ENCODE data around the gene CDIPT. TPM values are rescaled to one million over a fixed set of nuclear protein-coding genes. Genes with fewer than 3 reads are reported as not detected.
"Not testable (repeated sequence)": the region's sequence is repeated elsewhere in the genome, so short reads cannot be mapped to it uniquely, and the experiment has no call there.

CDIPT gene
- total RNA-seq, 4 donors from 2014 or later, result 80.0 to 121 (median 94.8) TPM

DNA sequence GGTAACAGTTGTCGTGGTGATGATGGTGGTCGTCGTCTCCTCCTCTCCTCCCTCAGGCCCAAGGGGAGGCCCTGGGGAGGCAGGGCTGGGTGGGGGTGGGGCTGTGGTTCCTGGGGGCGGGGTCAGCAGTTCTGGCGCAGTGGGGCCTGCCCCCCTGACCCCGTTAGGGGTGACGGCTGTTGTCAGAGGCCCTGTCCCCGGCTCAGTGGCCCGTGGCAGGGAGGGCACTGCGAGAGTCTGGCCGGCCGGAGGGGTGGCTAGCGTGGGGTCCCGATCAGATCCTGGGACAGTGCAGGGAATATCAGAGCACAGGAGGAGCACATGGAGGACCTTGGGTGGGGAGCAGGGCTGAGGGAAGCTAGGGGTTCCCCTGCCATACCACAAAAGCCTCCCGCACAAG is 33.8 kb upstream of the CDIPT start:
- peaks cover 0 to 32% of the 10 kb centered on the region in 2 donors for H3K27me3 ChIP-seq
- no peak for DNase-seq (ENCODE audit: low spot score in 2 of 2)
- 29 to 35% methylated on average over 13 to 15 of the region's 15 CpGs for WGBS, 2 donors

DNA sequence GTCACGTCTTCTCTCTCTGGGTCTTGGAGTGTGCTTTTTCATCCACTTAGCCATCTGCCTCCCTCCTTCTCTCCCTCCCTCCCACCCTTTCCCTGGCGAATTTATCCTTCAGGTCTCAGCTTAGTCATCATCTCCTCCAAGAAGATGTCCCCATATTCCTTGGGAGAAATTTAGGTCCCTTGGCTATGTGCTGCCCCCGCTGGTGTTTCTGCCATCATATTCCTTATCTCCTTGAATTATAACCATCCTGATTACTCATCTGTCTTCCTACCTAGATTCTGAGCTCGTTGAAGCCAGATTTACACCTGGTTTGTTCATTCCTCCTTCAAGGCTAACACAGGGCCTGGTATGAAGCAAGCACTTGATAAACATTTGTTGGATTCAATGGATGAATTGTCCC is 31.3 kb upstream of the CDIPT start:
- H3K9me3 ChIP-seq, result no peaks in the 10 kb centered on the region
- DNase-seq (ENCODE audit: low spot score in 2 of 2), result no peak
- H3K27me3 ChIP-seq, result peaks cover 0 to 32% of the 10 kb centered on the region in 2 donors
- 74 to 77% methylated on average over 4 of the region's 4 CpGs for WGBS, 2 donors
- H3K4me3 ChIP-seq, result no peak overlapping the region
- no peaks in the 10 kb centered on the region for H3K36me3 ChIP-seq
- H3K27ac ChIP-seq, result no peak overlapping the region
- TF ChIP-seq, protein P1, sequence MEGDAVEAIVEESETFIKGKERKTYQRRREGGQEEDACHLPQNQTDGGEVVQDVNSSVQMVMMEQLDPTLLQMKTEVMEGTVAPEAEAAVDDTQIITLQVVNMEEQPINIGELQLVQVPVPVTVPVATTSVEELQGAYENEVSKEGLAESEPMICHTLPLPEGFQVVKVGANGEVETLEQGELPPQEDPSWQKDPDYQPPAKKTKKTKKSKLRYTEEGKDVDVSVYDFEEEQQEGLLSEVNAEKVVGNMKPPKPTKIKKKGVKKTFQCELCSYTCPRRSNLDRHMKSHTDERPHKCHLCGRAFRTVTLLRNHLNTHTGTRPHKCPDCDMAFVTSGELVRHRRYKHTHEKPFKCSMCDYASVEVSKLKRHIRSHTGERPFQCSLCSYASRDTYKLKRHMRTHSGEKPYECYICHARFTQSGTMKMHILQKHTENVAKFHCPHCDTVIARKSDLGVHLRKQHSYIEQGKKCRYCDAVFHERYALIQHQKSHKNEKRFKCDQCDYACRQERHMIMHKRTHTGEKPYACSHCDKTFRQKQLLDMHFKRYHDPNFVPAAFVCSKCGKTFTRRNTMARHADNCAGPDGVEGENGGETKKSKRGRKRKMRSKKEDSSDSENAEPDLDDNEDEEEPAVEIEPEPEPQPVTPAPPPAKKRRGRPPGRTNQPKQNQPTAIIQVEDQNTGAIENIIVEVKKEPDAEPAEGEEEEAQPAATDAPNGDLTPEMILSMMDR (IDR thresholded peaks at IDR 0.05), result no peak
- TF ChIP-seq EP300 (IDR thresholded peaks at IDR 0.05), result no peak
- TF ChIP-seq POLR2A (IDR thresholded peaks at IDR 0.05), result no peak
- peaks cover 0 to 7% (median 0%) of the 10 kb centered on the region in 4 donors for H3K4me1 ChIP-seq

More for the DNA sequence above, 33.8 kb upstream of the CDIPT start:
- Histone ChIP-seq H3K4me1 (peaks cover 0 to 26% (median 4%) of the 10 kb centered on the region in 4 donors), H3K4me3 (no peak overlapping the region), H3K36me3 (no peaks in the 10 kb centered on the region), H3K27ac (no peak overlapping the region), H3K9me3 (no peaks in the 10 kb centered on the region)
- no peak for TF ChIP-seq POLR2A (IDR thresholded peaks at IDR 0.05)
- TF ChIP-seq EP300 (IDR thresholded peaks at IDR 0.05), result no peak
- TF ChIP-seq, protein P1 (IDR thresholded peaks at IDR 0.05), result no peak

DNA sequence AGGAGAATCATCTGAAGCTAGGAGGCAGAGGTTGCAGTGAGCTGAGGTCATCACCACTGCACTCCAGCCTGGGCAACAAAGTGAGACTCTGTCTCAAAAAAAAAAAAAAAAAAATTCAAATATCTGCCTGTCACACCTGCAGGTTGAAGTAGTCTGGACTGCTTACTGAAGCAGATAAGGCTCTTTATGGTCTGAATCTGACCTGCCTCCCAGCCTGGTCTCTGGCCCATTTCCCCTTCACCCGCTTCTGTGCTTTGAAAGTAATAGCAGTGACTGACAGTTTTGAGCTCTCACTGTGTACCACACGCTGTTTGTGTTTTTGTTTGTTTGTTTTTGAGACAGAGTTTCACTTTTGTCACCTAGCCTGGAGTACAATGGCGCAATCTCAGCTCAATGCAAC is 30.5 kb upstream of the CDIPT start:
- no peak overlapping the region for H3K4me3 ChIP-seq
- no peaks in the 10 kb centered on the region for H3K36me3 ChIP-seq
- WGBS, 2 donors, result 87 to 93% methylated on average over 3 of the region's 3 CpGs
- no peaks in the 10 kb centered on the region for H3K9me3 ChIP-seq
- no peak overlapping the region for H3K27ac ChIP-seq
- DNase-seq (ENCODE audit: low spot score in 2 of 2), result no peak
- H3K4me1 ChIP-seq, result no peaks in the 10 kb centered on the region
- H3K27me3 ChIP-seq, result peaks cover 0 to 24% of the 10 kb centered on the region in 2 donors
- TF ChIP-seq, protein P1 (IDR thresholded peaks at IDR 0.05), result no peak
- TF ChIP-seq POLR2A (IDR thresholded peaks at IDR 0.05) (no peak), EP300 (IDR thresholded peaks at IDR 0.05) (no peak)

DNA sequence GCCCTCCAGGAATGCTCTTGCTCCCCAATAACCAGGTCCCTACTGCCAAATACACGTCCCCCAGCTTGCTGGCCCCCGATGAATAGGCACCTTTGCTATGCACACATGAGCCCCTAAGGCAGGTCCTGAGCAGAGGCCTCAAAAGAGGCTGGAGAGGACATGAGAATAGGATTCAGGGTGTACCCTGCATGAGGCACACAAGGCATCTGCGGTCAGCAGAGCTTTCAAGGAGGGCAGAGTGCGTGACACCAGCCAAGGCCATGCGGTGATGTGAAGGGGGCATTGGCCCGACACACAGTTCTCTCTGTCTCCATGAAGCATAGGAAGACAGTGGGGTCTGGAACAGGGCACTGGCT is 29.4 kb upstream of the CDIPT start:
- Histone ChIP-seq H3K27ac (no peak overlapping the region), H3K27me3 (peaks cover 0 to 12% of the 10 kb centered on the region in 2 donors), H3K36me3 (no peaks in the 10 kb centered on the region), H3K9me3 (no peaks in the 10 kb centered on the region), H3K4me1 (no peaks in the 10 kb centered on the region), H3K4me3 (no peak overlapping the region)
- TF ChIP-seq, protein P1 (IDR thresholded peaks at IDR 0.05), result no peak
- TF ChIP-seq POLR2A (IDR thresholded peaks at IDR 0.05), result no peak
- TF ChIP-seq EP300 (IDR thresholded peaks at IDR 0.05), result no peak
- 72 to 76% methylated on average over 5 to 6 of the region's 6 CpGs for WGBS, 2 donors
- no peak for DNase-seq (ENCODE audit: low spot score in 2 of 2)

DNA sequence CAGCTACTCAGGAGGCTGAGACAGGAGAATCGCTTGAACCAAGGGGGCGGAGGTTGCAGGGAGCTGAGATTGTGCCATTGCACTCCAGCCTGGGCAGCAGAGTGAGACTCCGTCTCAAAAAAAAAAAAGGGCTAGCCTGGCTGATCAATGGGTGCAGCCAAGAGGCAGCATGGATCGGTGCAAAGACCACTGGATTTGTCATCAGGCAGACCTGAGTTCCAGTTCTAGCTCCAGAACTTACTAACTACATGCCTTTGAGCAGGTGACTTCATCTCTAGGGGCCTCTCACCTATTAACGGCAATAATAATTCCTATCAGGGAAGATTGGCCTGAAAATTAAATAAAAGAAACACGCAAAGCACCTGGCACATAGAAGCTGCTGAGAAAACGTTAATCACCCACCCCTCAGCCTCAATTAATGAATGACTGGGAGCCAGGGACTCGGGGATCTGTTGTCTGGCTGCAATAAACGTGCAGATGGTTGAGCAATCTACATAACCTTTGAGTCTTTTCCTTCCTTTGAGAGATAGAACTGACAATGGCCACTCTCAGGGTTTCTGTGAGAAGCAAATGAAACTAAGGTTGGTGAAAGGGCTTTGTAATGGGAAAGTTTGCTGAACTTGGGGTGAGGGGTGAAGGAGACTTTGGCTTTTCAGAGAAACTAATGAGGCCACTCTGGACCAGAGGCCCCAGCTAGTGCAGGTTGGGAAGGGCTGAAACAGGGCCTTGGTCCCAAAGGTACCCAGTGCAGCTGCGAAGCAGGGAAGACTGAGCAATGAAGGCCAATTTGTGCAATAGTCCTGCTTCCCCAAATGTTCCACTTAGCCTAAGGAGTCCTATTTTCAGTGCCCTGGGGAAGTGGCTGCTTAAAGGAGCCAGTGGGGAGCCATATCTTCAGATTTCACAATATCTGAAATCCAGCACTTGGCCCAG is 28.8 kb upstream of the CDIPT start:
- Histone ChIP-seq H3K36me3 (no peaks in the 10 kb centered on the region), H3K27ac (no peak overlapping the region), H3K4me3 (no peak overlapping the region), H3K9me3 (no peaks in the 10 kb centered on the region), H3K27me3 (peaks cover 0 to 6% of the 10 kb centered on the region in 2 donors), H3K4me1 (no peaks in the 10 kb centered on the region)
- no peak for TF ChIP-seq POLR2A (IDR thresholded peaks at IDR 0.05)
- TF ChIP-seq EP300 (IDR thresholded peaks at IDR 0.05), result no peak
- WGBS, 2 donors, result 62% methylated on average over 10 of the region's 10 CpGs
- no peak for DNase-seq (ENCODE audit: low spot score in 2 of 2)

DNA sequence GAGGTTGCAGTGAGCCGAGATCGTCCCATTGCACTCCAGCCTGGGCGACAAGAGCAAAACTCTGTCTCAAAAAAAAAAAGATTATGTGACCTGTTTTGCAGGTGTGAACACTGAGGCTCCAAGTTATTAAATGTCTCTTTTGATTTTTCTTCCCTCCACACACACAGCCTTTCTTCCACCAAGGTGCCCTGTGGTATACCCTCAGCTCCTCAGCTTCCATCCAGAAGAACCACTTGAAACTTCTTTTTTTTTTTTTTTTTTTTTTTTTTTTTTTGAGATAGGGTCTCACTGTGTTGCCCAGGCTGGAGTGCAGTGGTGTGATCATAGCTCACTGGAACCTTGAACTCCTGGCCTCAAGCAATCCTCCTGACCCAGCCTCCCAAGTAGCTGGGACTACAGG is 26.3 kb upstream of the CDIPT start:
- not testable (repeated sequence) for H3K27ac ChIP-seq; DNase-seq (ENCODE audit: low spot score in 2 of 2); H3K4me1 ChIP-seq; H3K4me3 ChIP-seq; H3K36me3 ChIP-seq; H3K9me3 ChIP-seq; H3K27me3 ChIP-seq
- 90 to 95% methylated on average over 3 of the region's 3 CpGs for whole genome bisulfite sequencing, 2 donors

All from tibial nerve (tissue), 4 donors.